Keratinocyte (primary cell): ENCODE measurements around the gene TACC2. TPM values are rescaled to one million over a fixed set of nuclear protein-coding genes. Genes with fewer than 3 reads are reported as not detected.
"Not testable (repeated sequence)": the region's sequence is repeated elsewhere in the genome, so short reads cannot be mapped to it uniquely, and the experiment has no call there.

Experiments
- DNase-seq: peaks from one replicate; pipeline ENCODE4 v3.0.0-alpha.2; 2011; ENCODE audit warnings: low read depth, missing footprints, low spot score
- FAIRE-seq: peaks from 2 replicates; lab custom pipeline; 2011; peaks lifted over from hg19 to GRCh38; lab: Jason Lieb, UNC
- H2AFZ ChIP-seq: 2 replicates; pipeline ENCODE4 v1.6.0; 2012; ENCODE audit warnings: low read length, control low read depth, inconsistent platforms; ENCODE audit not compliant: control insufficient read depth
- H3K27ac ChIP-seq: 2 replicates; pipeline ENCODE4 v1.5.1; 2011; ENCODE audit warnings: low read length; ENCODE audit not compliant: control insufficient read depth, insufficient read depth
- H3K27me3 ChIP-seq: 3 replicates; pipeline ENCODE4 v1.6.0; 2011; ENCODE audit warnings: low read length; ENCODE audit not compliant: control insufficient read depth, insufficient read depth; ENCODE audit errors: extremely low read depth
- H3K36me3 ChIP-seq, 2 experiments: 2 replicates in 1 of 2; 3 replicates in 1 of 2; pipeline ENCODE4 v1.5.1; 2011; ENCODE audit warnings: low read length in 2 of 2, mild to moderate bottlenecking in 1 of 2; ENCODE audit not compliant: control insufficient read depth in 2 of 2, insufficient read depth in 2 of 2; ENCODE audit errors: extremely low read depth in 1 of 2
- H3K4me1 ChIP-seq: 3 replicates; pipeline ENCODE4 v1.5.1; 2011; ENCODE audit warnings: low read length; ENCODE audit not compliant: control insufficient read depth, insufficient read depth; ENCODE audit errors: extremely low read depth
- H3K4me2 ChIP-seq: 3 replicates; pipeline ENCODE4 v1.6.0; 2011; ENCODE audit warnings: low read depth, low read length; ENCODE audit not compliant: control insufficient read depth, insufficient read depth; ENCODE audit errors: extremely low read depth
- H3K4me3 ChIP-seq, 3 experiments: fragments of 200-600 bp in 1 of 3; sonication (generic) in 1 of 3; 2 replicates in 2 of 3; 3 replicates in 1 of 3; pipeline ENCODE4 v1.5.1; 2011 to 2016; ENCODE audit warnings: low read length in 3 of 3, mild to moderate bottlenecking in 3 of 3, control low read depth in 2 of 3, inconsistent platforms in 1 of 3, low read depth in 1 of 3, mixed read lengths in 1 of 3, mixed run types in 1 of 3, moderate library complexity in 1 of 3; ENCODE audit not compliant: control insufficient read depth in 2 of 3, insufficient read depth in 2 of 3; ENCODE audit errors: extremely low read depth in 1 of 3
- H3K79me2 ChIP-seq: 2 replicates; pipeline ENCODE4 v1.6.0; 2012; ENCODE audit warnings: low read length; ENCODE audit not compliant: control insufficient read depth, insufficient read depth
- H3K9ac ChIP-seq: 3 replicates; pipeline ENCODE4 v1.6.0; 2011; ENCODE audit warnings: low read length; ENCODE audit not compliant: control insufficient read depth, insufficient read depth; ENCODE audit errors: extremely low read depth
- H3K9me1 ChIP-seq: 3 replicates; pipeline ENCODE4 v1.6.0; 2011; ENCODE audit warnings: low read length; ENCODE audit not compliant: control insufficient read depth, insufficient read depth; ENCODE audit errors: extremely low read depth
- H3K9me3 ChIP-seq: 2 replicates; pipeline ENCODE4 v1.5.1; 2012; ENCODE audit warnings: low read depth, low read length; ENCODE audit not compliant: control insufficient read depth
- H4K20me1 ChIP-seq: 3 replicates; pipeline ENCODE4 v1.6.0; 2011; ENCODE audit warnings: low read length; ENCODE audit not compliant: control insufficient read depth, insufficient read depth; ENCODE audit errors: extremely low read depth
- EZH2 ChIP-seq: IDR thresholded peaks from one replicate; pipeline ENCODE4 v1.6.1; 2012; ENCODE audit warnings: inconsistent platforms, mild to moderate bottlenecking, low read length, moderate library complexity
- dilution Hi-C: fragments of 300-500 bp; cut with MboI; formaldehyde crosslinking; loops from one replicate; pipeline ENCODE4 v1.7.0; 2020; ENCODE audit warnings: low sequenced_read_pairs; ENCODE audit not compliant: extremely low pct_ligation_motif_present
- polyA plus RNA-seq, 5 experiments: library from polyadenylated mRNA; depleted of rRNA in 3 of 5; stranded (reverse) in 3 of 5; stranded (forward) in 1 of 5; unstranded in 1 of 5; fragments of >200 nt; gene quantifications; 1 replicate in 1 of 5; 2 replicates in 3 of 5; 3 replicates in 1 of 5; pipeline versions ENCODE4 v1.2.1 to v1.2.3, GENCODE V29; 2011 to 2012; ENCODE audit warnings: missing spikeins in 2 of 5, low read depth in 1 of 5, low replicate concordance in 1 of 5
- TF ChIP-seq, protein P1 (sequence below), 3 experiments: IDR thresholded peaks in 1 of 3; conservative IDR thresholded peaks in 1 of 3; optimal IDR thresholded peaks in 1 of 3; 2 replicates in 2 of 3; 3 replicates in 1 of 3; pipeline versions ENCODE3 to v1.5.1; 2011; ENCODE audit warnings: low read length in 3 of 3, mild to moderate bottlenecking in 3 of 3, moderate library complexity in 2 of 3, control low read depth in 1 of 3, inconsistent platforms in 1 of 3; ENCODE audit not compliant: insufficient read depth in 2 of 3; ENCODE audit errors: extremely low read depth in 1 of 3

TACC2 gene
- polyA plus RNA-seq, 1 donor (not counting 4 experiments of a cell fraction or from before 2014, with no cell fraction given): 12.8 TPM

GRCh38 chr10:121961456-121961855 lies 27.5 kb upstream of the TACC2 start:
- Histone ChIP-seq H4K20me1 (no peaks in the 10 kb centered on the region), H3K79me2 (no peaks in the 10 kb centered on the region), H3K4me1 (peaks cover 8% of the 10 kb centered on the region), H3K9me3 (no peaks in the 10 kb centered on the region), H3K4me3 (no peak overlapping the region), H3K27me3 (no peaks in the 10 kb centered on the region), H3K9me1 (no peaks in the 10 kb centered on the region), H3K9ac (no peak overlapping the region), H3K27ac (no peak overlapping the region), H3K4me2 (no peak overlapping the region), H2AFZ (no peak overlapping the region), H3K36me3 (peaks cover 4 to 8% of the 10 kb centered on the region in 2 experiments)
- FAIRE-seq (no peak), DNase-seq (no peak)
- TF ChIP-seq, protein P1, sequence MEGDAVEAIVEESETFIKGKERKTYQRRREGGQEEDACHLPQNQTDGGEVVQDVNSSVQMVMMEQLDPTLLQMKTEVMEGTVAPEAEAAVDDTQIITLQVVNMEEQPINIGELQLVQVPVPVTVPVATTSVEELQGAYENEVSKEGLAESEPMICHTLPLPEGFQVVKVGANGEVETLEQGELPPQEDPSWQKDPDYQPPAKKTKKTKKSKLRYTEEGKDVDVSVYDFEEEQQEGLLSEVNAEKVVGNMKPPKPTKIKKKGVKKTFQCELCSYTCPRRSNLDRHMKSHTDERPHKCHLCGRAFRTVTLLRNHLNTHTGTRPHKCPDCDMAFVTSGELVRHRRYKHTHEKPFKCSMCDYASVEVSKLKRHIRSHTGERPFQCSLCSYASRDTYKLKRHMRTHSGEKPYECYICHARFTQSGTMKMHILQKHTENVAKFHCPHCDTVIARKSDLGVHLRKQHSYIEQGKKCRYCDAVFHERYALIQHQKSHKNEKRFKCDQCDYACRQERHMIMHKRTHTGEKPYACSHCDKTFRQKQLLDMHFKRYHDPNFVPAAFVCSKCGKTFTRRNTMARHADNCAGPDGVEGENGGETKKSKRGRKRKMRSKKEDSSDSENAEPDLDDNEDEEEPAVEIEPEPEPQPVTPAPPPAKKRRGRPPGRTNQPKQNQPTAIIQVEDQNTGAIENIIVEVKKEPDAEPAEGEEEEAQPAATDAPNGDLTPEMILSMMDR (optimal IDR thresholded peaks at IDR 0.05 in 1 of 3, IDR thresholded peaks at IDR 0.05 in 1 of 3, conservative IDR thresholded peaks at IDR 0.05 in 1 of 3; ENCODE audit: extremely low read depth in 1 of 3, insufficient read depth in 2 of 3, low read length in 3 of 3): no peak
- no peak for TF ChIP-seq EZH2
- dilution Hi-C loops: no loop called here

DNA sequence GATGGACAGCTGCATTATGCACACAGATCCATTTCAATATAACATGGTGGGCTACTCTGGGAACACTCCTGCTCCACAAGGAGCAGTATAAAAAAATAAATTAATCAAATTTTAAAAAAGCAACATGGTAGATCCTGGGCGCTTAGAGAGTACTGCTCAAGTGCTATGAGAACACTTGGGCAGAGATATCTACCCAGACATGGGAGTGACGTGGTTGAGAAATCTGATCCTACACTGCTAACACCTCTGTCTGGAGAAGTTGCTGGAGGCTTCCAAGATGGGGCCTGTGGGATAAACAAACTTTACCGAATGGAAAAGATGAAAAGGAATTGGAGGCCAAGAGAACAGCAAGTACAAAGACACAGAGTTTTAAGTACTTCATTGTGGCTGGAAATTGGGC lies 23.0 kb upstream of the TACC2 start:
- H3K36me3 ChIP-seq: peaks cover 3 to 15% of the 10 kb centered on the region in 2 experiments
- dilution Hi-C loops: no loop called here

DNA sequence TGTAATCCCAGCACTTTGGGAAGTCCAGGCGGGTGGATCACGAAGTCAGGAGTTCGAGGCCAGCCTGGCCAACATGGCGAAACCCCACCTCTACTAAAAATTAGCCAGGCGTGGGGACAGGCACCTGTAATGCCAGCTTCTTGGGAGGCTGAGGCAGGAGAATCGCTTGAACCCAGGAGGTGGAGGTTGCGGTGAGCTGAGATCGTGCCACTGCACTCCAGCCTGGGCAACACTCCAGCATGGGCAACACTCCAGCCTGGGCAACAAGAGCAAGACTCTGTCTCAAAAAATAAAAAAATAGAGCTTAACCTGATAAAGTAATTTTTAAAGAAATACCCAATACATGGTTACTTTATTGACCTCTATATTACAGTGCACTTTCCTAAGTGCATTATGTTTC lies 19.9 kb upstream of the TACC2 start:
- H3K4me1 ChIP-seq, H4K20me1 ChIP-seq, H3K27ac ChIP-seq, FAIRE-seq, H2AFZ ChIP-seq, DNase-seq, H3K9ac ChIP-seq, H3K27me3 ChIP-seq, H3K4me3 ChIP-seq, H3K79me2 ChIP-seq, H3K9me3 ChIP-seq, H3K4me2 ChIP-seq, dilution Hi-C loops, H3K9me1 ChIP-seq: not testable (repeated sequence)
- H3K36me3 ChIP-seq: peaks cover 3 to 21% of the 10 kb centered on the region in 2 experiments

More for the DNA sequence above, 23.0 kb upstream of the TACC2 start:
- DNase-seq (no peak), FAIRE-seq (no peak)
- Histone ChIP-seq H3K9me1 (no peaks in the 10 kb centered on the region), H4K20me1 (no peaks in the 10 kb centered on the region), H3K79me2 (no peaks in the 10 kb centered on the region), H3K27me3 (no peaks in the 10 kb centered on the region), H3K27ac (no peak overlapping the region), H3K4me1 (no peaks in the 10 kb centered on the region), H2AFZ (no peak overlapping the region), H3K9ac (no peak overlapping the region), H3K4me3 (no peak overlapping the region), H3K9me3 (no peaks in the 10 kb centered on the region), H3K4me2 (no peak overlapping the region)
- TF ChIP-seq EZH2: no peak
- TF ChIP-seq, protein P1 (optimal IDR thresholded peaks at IDR 0.05 in 1 of 3, IDR thresholded peaks at IDR 0.05 in 1 of 3, conservative IDR thresholded peaks at IDR 0.05 in 1 of 3; ENCODE audit: extremely low read depth in 1 of 3, insufficient read depth in 2 of 3, low read length in 3 of 3): no peak
